Measurements from ENCODE around the gene GALNT6.

GALNT6 gene

DNA sequence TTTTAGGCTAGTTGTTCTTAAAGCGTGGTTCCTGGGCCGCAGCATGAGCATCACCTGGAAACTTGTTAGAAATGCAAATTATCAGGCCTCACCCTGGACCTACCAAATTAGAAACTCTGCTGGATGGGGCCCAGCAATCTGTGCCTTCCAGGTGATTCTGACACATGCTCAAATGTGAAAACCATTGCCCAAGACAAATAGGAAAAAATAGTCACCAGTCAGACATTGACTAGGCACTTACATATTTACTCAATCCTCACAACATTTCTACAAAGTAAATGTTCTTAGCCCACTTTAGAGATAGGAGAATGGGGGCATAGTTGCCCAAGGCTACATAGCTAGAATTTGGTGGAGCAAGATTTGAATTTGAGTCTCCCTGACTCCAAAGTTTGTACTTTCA, 48.0 kb downstream of the GALNT6 start:
- Histone ChIP-seq H3K4me1 (ENCODE audit: insufficient read depth, low read length, severe bottlenecking) (no peaks in the 10 kb centered on the region), H3K4me2 (ENCODE audit: low read length) (no peak overlapping the region), H3K36me3 (ENCODE audit: insufficient read depth, low read length) (no peaks in the 10 kb centered on the region), H3K9me2 (ENCODE audit: low read depth, low read length) (no peaks in the 10 kb centered on the region), H3K9ac (ENCODE audit: low read length) (no peak overlapping the region), H3K4me3 (ENCODE audit: low read depth, low read length, poor library complexity, severe bottlenecking) (no peak overlapping the region), H3K27me3 (ENCODE audit: insufficient read depth, low read length) (no peaks in the 10 kb centered on the region), H2AFZ (ENCODE audit: low read length) (no peak overlapping the region), H3K79me2 (ENCODE audit: insufficient read depth, low read length) (no peaks in the 10 kb centered on the region), H3K27ac (ENCODE audit: low read depth, low read length, poor library complexity, severe bottlenecking) (no peak overlapping the region), H3F3A (ENCODE audit: insufficient read depth, low read length) (no peaks in the 10 kb centered on the region), H4K20me1 (ENCODE audit: insufficient read depth, low read length) (no peaks in the 10 kb centered on the region), H3K9me3 (ENCODE audit: low read length) (no peaks in the 10 kb centered on the region)
- TF ChIP-seq, protein P1, sequence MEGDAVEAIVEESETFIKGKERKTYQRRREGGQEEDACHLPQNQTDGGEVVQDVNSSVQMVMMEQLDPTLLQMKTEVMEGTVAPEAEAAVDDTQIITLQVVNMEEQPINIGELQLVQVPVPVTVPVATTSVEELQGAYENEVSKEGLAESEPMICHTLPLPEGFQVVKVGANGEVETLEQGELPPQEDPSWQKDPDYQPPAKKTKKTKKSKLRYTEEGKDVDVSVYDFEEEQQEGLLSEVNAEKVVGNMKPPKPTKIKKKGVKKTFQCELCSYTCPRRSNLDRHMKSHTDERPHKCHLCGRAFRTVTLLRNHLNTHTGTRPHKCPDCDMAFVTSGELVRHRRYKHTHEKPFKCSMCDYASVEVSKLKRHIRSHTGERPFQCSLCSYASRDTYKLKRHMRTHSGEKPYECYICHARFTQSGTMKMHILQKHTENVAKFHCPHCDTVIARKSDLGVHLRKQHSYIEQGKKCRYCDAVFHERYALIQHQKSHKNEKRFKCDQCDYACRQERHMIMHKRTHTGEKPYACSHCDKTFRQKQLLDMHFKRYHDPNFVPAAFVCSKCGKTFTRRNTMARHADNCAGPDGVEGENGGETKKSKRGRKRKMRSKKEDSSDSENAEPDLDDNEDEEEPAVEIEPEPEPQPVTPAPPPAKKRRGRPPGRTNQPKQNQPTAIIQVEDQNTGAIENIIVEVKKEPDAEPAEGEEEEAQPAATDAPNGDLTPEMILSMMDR (IDR thresholded peaks at IDR 0.05; ENCODE audit: low read length): no peak
- TF ChIP-seq EZH2 (IDR thresholded peaks at IDR 0.05; ENCODE audit: borderline replicate concordance, low read length): no peak

- H3K4me3 ChIP-seq (ENCODE audit: low read depth, low read length, poor library complexity, severe bottlenecking): no peak overlapping the region
- no peaks in the 10 kb centered on the region for H3K79me2 ChIP-seq (ENCODE audit: insufficient read depth, low read length)
- no peak overlapping the region for H3K4me2 ChIP-seq (ENCODE audit: low read length)
Observed at GRCh38 chr12:51342416-51342815, 48.8 kb downstream of the GALNT6 start.

GRCh38 chr12:51341251-51342007, 49.8 kb downstream of the GALNT6 start:
- no peaks in the 10 kb centered on the region for H3K27me3 ChIP-seq (ENCODE audit: insufficient read depth, low read length)
- H3K9ac ChIP-seq (ENCODE audit: low read length): no peak overlapping the region
- H2AFZ ChIP-seq (ENCODE audit: low read length): no peak overlapping the region
- no peaks in the 10 kb centered on the region for H3F3A ChIP-seq (ENCODE audit: insufficient read depth, low read length)
- H3K27ac ChIP-seq (ENCODE audit: low read depth, low read length, poor library complexity, severe bottlenecking): no peak overlapping the region
- no peaks in the 10 kb centered on the region for H3K79me2 ChIP-seq (ENCODE audit: insufficient read depth, low read length)
- no peak for TF ChIP-seq EZH2 (IDR thresholded peaks at IDR 0.05; ENCODE audit: borderline replicate concordance, low read length)
- TF ChIP-seq, protein P1 (IDR thresholded peaks at IDR 0.05; ENCODE audit: low read length): peak; percentile 98
- no peak overlapping the region for H3K4me2 ChIP-seq (ENCODE audit: low read length)
- H3K4me1 ChIP-seq (ENCODE audit: insufficient read depth, low read length, severe bottlenecking): no peaks in the 10 kb centered on the region
- H4K20me1 ChIP-seq (ENCODE audit: insufficient read depth, low read length): no peaks in the 10 kb centered on the region
- no peaks in the 10 kb centered on the region for H3K9me3 ChIP-seq (ENCODE audit: low read length)
- H3K4me3 ChIP-seq (ENCODE audit: low read depth, low read length, poor library complexity, severe bottlenecking): no peak overlapping the region
- H3K36me3 ChIP-seq (ENCODE audit: insufficient read depth, low read length): no peaks in the 10 kb centered on the region
- H3K9me2 ChIP-seq (ENCODE audit: low read depth, low read length): no peaks in the 10 kb centered on the region

More at GRCh38 chr12:51342416-51342815, 48.8 kb downstream of the GALNT6 start:
- no peak overlapping the region for H3K27ac ChIP-seq (ENCODE audit: low read depth, low read length, poor library complexity, severe bottlenecking)
- no peaks in the 10 kb centered on the region for H3K9me2 ChIP-seq (ENCODE audit: low read depth, low read length)
- no peak overlapping the region for H3K9ac ChIP-seq (ENCODE audit: low read length)
- no peaks in the 10 kb centered on the region for H3K9me3 ChIP-seq (ENCODE audit: low read length)
- no peaks in the 10 kb centered on the region for H3K27me3 ChIP-seq (ENCODE audit: insufficient read depth, low read length)
- no peaks in the 10 kb centered on the region for H3K4me1 ChIP-seq (ENCODE audit: insufficient read depth, low read length, severe bottlenecking)
- no peak for TF ChIP-seq EZH2 (IDR thresholded peaks at IDR 0.05; ENCODE audit: borderline replicate concordance, low read length)
- TF ChIP-seq, protein P1 (IDR thresholded peaks at IDR 0.05; ENCODE audit: low read length): no peak
- no peaks in the 10 kb centered on the region for H4K20me1 ChIP-seq (ENCODE audit: insufficient read depth, low read length)
- no peaks in the 10 kb centered on the region for H3F3A ChIP-seq (ENCODE audit: insufficient read depth, low read length)
- no peak overlapping the region for H2AFZ ChIP-seq (ENCODE audit: low read length)
- no peaks in the 10 kb centered on the region for H3K36me3 ChIP-seq (ENCODE audit: insufficient read depth, low read length)

Measured in OCI-LY1 (cell line).